CD4-positive, alpha-beta T cell treated with Interleukin-1 beta for 1 hour (primary cell): ENCODE data around the gene C19orf33.
"Not testable (repeated sequence)": the region's sequence is repeated elsewhere in the genome, so short reads cannot be mapped to it uniquely, and the experiment has no call there.

Source experiments
- DNase-seq, 2 donors: peaks; one replicate each; pipeline ENCODE4 v3.0.0-alpha.2; 2020 to 2022

C19orf33 gene

GRCh38 chr19:38309615-38310278 is 5.7 kb downstream of the C19orf33 start:
- DNase-seq: no peak

- no peak for DNase-seq
Observed at GRCh38 chr19:38310279-38310670, 6.2 kb downstream of the C19orf33 start.

GRCh38 chr19:38310986-38311385 is 6.9 kb downstream of the C19orf33 start:
- DNase-seq: no peak

- DNase-seq: peak; percentile 96 to 97
Observed at GRCh38 chr19:38315657-38316476, 11.8 kb downstream of the C19orf33 start, which contains the start of gene YIF1B. YIF1B (minus strand) TSS chr19:38315947; CDS start chr19:38315917, 30 bp downstream.

GRCh38 chr19:38316477-38317067 is 12.5 kb downstream of the C19orf33 start:
- DNase-seq: no peak

- peak; percentile 45 to 48 for DNase-seq
Observed at GRCh38 chr19:38317104-38317612, 13.1 kb downstream of the C19orf33 start.

GRCh38 chr19:38318660-38319059 is 14.6 kb downstream of the C19orf33 start:
- no peak for DNase-seq

- DNase-seq: peak; percentile 51 to 52
Observed at GRCh38 chr19:38319421-38320258, 15.6 kb downstream of the C19orf33 start, which contains the start of gene KCNK6. KCNK6 (plus strand) TSS chr19:38319845; CDS start chr19:38319951, 106 bp downstream.

GRCh38 chr19:38320969-38321339 is 16.9 kb downstream of the C19orf33 start:
- no peak for DNase-seq

- no peak for DNase-seq
Observed at GRCh38 chr19:38321646-38322196, 17.7 kb downstream of the C19orf33 start.

GRCh38 chr19:38323291-38323690 is 19.2 kb downstream of the C19orf33 start:
- DNase-seq: no peak

GRCh38 chr19:38324431-38324830 is 20.4 kb downstream of the C19orf33 start:
- DNase-seq: no peak

- no peak for DNase-seq
Observed at GRCh38 chr19:38326591-38326990, 22.5 kb downstream of the C19orf33 start.

GRCh38 chr19:38329651-38330050 is 25.6 kb downstream of the C19orf33 start:
- no peak for DNase-seq

- no peak for DNase-seq
Observed at GRCh38 chr19:38331728-38332127, 27.7 kb downstream of the C19orf33 start.

GRCh38 chr19:38333245-38333644 is 29.2 kb downstream of the C19orf33 start:
- no peak for DNase-seq

GRCh38 chr19:38335949-38336637 is 32.0 kb downstream of the C19orf33 start:
- peak; percentile 95 for DNase-seq

GRCh38 chr19:38336638-38337359 is 32.7 kb downstream of the C19orf33 start:
- peak; percentile 95 to 97 for DNase-seq

- DNase-seq: no peak
Observed at GRCh38 chr19:38337360-38337653, 33.3 kb downstream of the C19orf33 start.

GRCh38 chr19:38339011-38339410 is 35.0 kb downstream of the C19orf33 start:
- not testable (repeated sequence) for DNase-seq

- DNase-seq: no peak
Observed at GRCh38 chr19:38340927-38341326, 36.9 kb downstream of the C19orf33 start.
